B cell (primary cell): ENCODE measurements around the gene CXorf65.

Experiments used
- CTCF ChIP-seq: fragments of 200-600 bp; IDR thresholded peaks from one replicate; pipeline ENCODE4 v1.8.0; 2022; ENCODE audit warnings: antibody characterized with exemption, mild to moderate bottlenecking
- EZH2 ChIP-seq: IDR thresholded peaks from 2 replicates; pipeline ENCODE4 v1.6.1; 2012; ENCODE audit warnings: borderline replicate concordance, low read depth, mild to moderate bottlenecking, moderate library complexity, low read length; ENCODE audit not compliant: insufficient read depth, poor library complexity, severe bottlenecking

GRCh38 chrX:71067089-71067488, 39.5 kb downstream of the CXorf65 start:
- no peak for TF ChIP-seq CTCF
- TF ChIP-seq EZH2: no peak
